MM.1S (cell line): ENCODE results near the gene NR1I3.

Experiments
- DNase-seq: peaks from one replicate; pipeline ENCODE4 v3.0.0-alpha.2; 2015
- H2AFZ ChIP-seq: fragments of 300-600 bp; sonication (generic); 2 replicates; pipeline ENCODE4 v1.6.0; 2016; ENCODE audit warnings: antibody characterized with exemption, low read length
- H3F3A ChIP-seq: fragments of 300-600 bp; sonication (generic); 2 replicates; pipeline ENCODE4 v1.6.1; 2016; ENCODE audit warnings: mild to moderate bottlenecking, antibody characterized with exemption, low read length, moderate library complexity, mixed read lengths; ENCODE audit not compliant: insufficient read depth
- H3K27ac ChIP-seq: fragments of 300-600 bp; sonication (generic); 2 replicates; pipeline ENCODE4 v1.5.1; 2016; ENCODE audit warnings: mild to moderate bottlenecking, low read length
- H3K27me3 ChIP-seq: fragments of 300-600 bp; sonication (generic); replicated peaks from 2 replicates; pipeline ENCODE4 v1.6.0; 2016; ENCODE audit warnings: low read length; ENCODE audit not compliant: insufficient read depth
- H3K36me3 ChIP-seq: fragments of 300-600 bp; sonication (generic); replicated peaks from 2 replicates; pipeline ENCODE4 v1.6.1; 2016; ENCODE audit warnings: mild to moderate bottlenecking, low read length, mixed read lengths; ENCODE audit not compliant: insufficient read depth
- H3K4me1 ChIP-seq: fragments of 300-600 bp; sonication (generic); 2 replicates; pipeline ENCODE4 v1.6.1; 2016; ENCODE audit warnings: low read length, mixed read lengths
- H3K4me2 ChIP-seq: fragments of 300-600 bp; sonication (generic); 2 replicates; pipeline ENCODE4 v1.6.0; 2016; ENCODE audit warnings: low read depth, low read length
- H3K4me3 ChIP-seq: fragments of 300-600 bp; sonication (generic); 2 replicates; pipeline ENCODE4 v1.5.1; 2016; ENCODE audit warnings: low read length, mixed read lengths
- H3K79me2 ChIP-seq: fragments of 300-600 bp; sonication (generic); 2 replicates; pipeline ENCODE4 v1.6.1; 2016; ENCODE audit warnings: mixed run types, low read length, mixed read lengths
- H3K9ac ChIP-seq: fragments of 300-600 bp; sonication (generic); 2 replicates; pipeline ENCODE4 v1.6.1; 2016; ENCODE audit warnings: low read length, mixed read lengths
- H3K9me2 ChIP-seq: fragments of 300-600 bp; sonication (generic); replicated peaks from 2 replicates; pipeline ENCODE4 v1.6.1; 2016; ENCODE audit warnings: mild to moderate bottlenecking, low read length, mixed read lengths; ENCODE audit not compliant: insufficient read depth
- H3K9me3 ChIP-seq: fragments of 300-600 bp; sonication (generic); replicated peaks from 2 replicates; pipeline ENCODE4 v1.6.1; 2016; ENCODE audit warnings: mild to moderate bottlenecking, low read length, mixed read lengths; ENCODE audit not compliant: insufficient read depth
- H4K20me1 ChIP-seq: fragments of 300-600 bp; sonication (generic); 2 replicates; pipeline ENCODE4 v1.6.1; 2016; ENCODE audit warnings: mild to moderate bottlenecking, low read length, moderate library complexity, mixed read lengths; ENCODE audit not compliant: insufficient read depth
- EZH2 ChIP-seq: fragments of 300-600 bp; sonication (generic); optimal IDR thresholded peaks from 2 replicates; pipeline ENCODE3; 2017; ENCODE audit warnings: low read depth, mild to moderate bottlenecking, antibody characterized with exemption, low read length, mixed read lengths
- EZH2phosphoT487 ChIP-seq: fragments of 300-600 bp; sonication (generic); IDR thresholded peaks from 2 replicates; pipeline ENCODE4 v1.6.1; 2018; ENCODE audit warnings: antibody characterized with exemption, low read length
- TF ChIP-seq, protein P1 (sequence below): fragments of 300-600 bp; sonication (generic); IDR thresholded peaks from 2 replicates; pipeline ENCODE4 v1.5.1; 2016; ENCODE audit warnings: antibody characterized with exemption, low read length, mixed read lengths

NR1I3 gene, protein sequence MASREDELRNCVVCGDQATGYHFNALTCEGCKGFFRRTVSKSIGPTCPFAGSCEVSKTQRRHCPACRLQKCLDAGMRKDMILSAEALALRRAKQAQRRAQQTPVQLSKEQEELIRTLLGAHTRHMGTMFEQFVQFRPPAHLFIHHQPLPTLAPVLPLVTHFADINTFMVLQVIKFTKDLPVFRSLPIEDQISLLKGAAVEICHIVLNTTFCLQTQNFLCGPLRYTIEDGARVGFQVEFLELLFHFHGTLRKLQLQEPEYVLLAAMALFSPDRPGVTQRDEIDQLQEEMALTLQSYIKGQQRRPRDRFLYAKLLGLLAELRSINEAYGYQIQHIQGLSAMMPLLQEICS

DNA sequence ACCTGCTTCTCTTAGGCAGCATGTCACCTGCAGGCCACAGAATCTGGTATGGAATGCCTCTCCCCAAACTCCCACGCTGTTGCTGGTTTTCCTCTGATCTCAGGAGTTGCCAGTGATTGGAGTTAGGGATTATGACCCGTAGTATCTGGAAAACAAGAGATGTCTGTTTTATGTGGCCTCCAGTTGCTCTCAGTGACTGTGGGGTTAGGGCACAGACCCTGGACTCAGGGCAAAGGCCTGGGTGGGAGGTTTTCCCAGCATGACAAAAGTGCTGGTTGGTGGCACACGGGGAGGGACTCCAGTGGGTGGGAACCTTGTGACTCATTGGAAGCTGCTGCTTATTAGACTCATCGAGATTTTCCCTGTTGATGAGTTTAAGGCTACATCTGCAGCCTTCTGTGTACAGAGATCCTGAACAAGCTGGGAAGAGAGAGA is at the start of gene NR1I3:
Gene NR1I3 (minus strand): TSS at position 165 of the 435 bp plus-strand sequence. CDS start 1,638 bp downstream, outside the sequence.
- Histone ChIP-seq H3K27ac (no peak within 1 kb of the TSS), H3K79me2 (no peaks in the 10 kb centered on the region), H2AFZ (no peak within 1 kb of the TSS), H3K36me3 (no peaks in the 10 kb centered on the region), H3K4me2 (no peak within 1 kb of the TSS), H3K9me2 (no peaks in the 10 kb centered on the region), H3F3A (no peaks in the 10 kb centered on the region), H3K9me3 (no peaks in the 10 kb centered on the region), H3K4me3 (no peak within 1 kb of the TSS), H3K9ac (no peak within 1 kb of the TSS), H4K20me1 (no peaks in the 10 kb centered on the region), H3K27me3 (no peaks in the 10 kb centered on the region), H3K4me1 (no peaks in the 10 kb centered on the region)
- no peak for DNase-seq
- no peak for TF ChIP-seq EZH2
- TF ChIP-seq EZH2phosphoT487 = no peak
- TF ChIP-seq, protein P1, sequence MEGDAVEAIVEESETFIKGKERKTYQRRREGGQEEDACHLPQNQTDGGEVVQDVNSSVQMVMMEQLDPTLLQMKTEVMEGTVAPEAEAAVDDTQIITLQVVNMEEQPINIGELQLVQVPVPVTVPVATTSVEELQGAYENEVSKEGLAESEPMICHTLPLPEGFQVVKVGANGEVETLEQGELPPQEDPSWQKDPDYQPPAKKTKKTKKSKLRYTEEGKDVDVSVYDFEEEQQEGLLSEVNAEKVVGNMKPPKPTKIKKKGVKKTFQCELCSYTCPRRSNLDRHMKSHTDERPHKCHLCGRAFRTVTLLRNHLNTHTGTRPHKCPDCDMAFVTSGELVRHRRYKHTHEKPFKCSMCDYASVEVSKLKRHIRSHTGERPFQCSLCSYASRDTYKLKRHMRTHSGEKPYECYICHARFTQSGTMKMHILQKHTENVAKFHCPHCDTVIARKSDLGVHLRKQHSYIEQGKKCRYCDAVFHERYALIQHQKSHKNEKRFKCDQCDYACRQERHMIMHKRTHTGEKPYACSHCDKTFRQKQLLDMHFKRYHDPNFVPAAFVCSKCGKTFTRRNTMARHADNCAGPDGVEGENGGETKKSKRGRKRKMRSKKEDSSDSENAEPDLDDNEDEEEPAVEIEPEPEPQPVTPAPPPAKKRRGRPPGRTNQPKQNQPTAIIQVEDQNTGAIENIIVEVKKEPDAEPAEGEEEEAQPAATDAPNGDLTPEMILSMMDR = no peak

DNA sequence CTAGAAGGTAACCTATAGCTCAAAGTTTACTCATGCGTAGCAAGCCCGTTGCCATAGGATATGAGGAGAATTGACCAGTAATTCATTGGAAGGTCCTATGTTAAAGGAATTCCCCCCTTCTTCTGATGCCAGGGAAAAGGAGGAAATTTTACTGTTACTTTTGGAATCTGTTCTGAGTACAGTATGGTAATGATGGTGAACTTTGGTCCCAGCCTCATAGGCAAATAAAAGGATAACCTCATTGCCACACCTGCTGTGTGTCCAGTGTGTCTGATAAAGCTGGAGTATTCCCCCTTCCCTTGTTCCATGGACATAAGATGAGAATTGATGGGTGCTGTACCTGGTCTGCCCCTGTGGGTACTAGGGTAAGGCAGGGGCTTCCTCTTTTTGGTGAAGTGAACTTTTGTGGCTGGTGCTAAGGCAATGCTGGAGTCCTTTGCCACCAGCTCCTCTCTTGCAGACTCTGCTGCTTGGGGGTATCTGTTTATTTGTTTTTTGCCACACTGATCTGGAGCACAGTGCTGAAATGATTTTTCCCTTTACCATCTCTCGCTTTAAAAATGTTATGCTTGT is 49.6 kb upstream of the NR1I3 start:
- H3K9ac ChIP-seq = no peak overlapping the region
- no peaks in the 10 kb centered on the region for H3K9me2 ChIP-seq
- H2AFZ ChIP-seq = no peak overlapping the region
- no peaks in the 10 kb centered on the region for H3K79me2 ChIP-seq
- H3K27ac ChIP-seq = no peak overlapping the region
- no peak overlapping the region for H3K4me3 ChIP-seq
- H3K4me2 ChIP-seq = no peak overlapping the region
- no peaks in the 10 kb centered on the region for H3F3A ChIP-seq
- H4K20me1 ChIP-seq = no peaks in the 10 kb centered on the region
- TF ChIP-seq, protein P1 = no peak
- TF ChIP-seq EZH2phosphoT487 (no peak), EZH2 (no peak)
- DNase-seq = no peak
- H3K36me3 ChIP-seq = no peaks in the 10 kb centered on the region
- peaks cover 19% of the 10 kb centered on the region for H3K27me3 ChIP-seq
- no peaks in the 10 kb centered on the region for H3K9me3 ChIP-seq
- H3K4me1 ChIP-seq = no peaks in the 10 kb centered on the region

DNA sequence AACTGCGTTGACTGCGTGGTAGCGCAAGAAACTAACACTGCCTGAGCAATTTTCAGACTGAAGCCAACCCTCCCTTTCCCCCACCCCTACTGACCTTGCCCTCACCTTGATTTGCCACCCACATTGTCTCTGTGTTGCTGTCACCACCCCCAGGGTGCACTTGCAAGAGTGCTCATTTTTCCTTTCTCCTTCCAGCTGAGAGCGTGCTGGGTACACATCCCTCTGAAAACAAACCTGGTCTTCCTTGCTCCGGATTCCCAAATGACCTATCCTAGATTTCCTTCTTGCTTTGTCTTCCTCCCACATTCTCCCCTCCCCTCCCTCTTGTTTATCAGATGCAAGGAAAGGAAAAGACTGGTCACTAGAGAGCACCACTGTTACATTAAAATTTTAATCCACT is 47.5 kb upstream of the NR1I3 start:
- H3K4me3 ChIP-seq = no peak overlapping the region
- TF ChIP-seq, protein P1 = no peak
- no peak for TF ChIP-seq EZH2phosphoT487
- TF ChIP-seq EZH2 = no peak
- no peak overlapping the region for H3K9ac ChIP-seq
- no peaks in the 10 kb centered on the region for H3K9me2 ChIP-seq
- no peak overlapping the region for H3K4me2 ChIP-seq
- no peak overlapping the region for H2AFZ ChIP-seq
- no peak overlapping the region for H3K27ac ChIP-seq
- H3K4me1 ChIP-seq = no peaks in the 10 kb centered on the region
- peaks cover 22% of the 10 kb centered on the region for H3K27me3 ChIP-seq
- H4K20me1 ChIP-seq = no peaks in the 10 kb centered on the region
- no peak for DNase-seq
- no peaks in the 10 kb centered on the region for H3K36me3 ChIP-seq
- no peaks in the 10 kb centered on the region for H3K79me2 ChIP-seq
- no peaks in the 10 kb centered on the region for H3K9me3 ChIP-seq
- H3F3A ChIP-seq = no peaks in the 10 kb centered on the region
